Suppressor macrophage (primary cell): ENCODE measurements around the gene AVPR1A.
A peak's percentile ranks its signal among the peaks of the same experiment; 100 is the strongest.
"Not testable (repeated sequence)": the region's sequence is repeated elsewhere in the genome, so short reads cannot be mapped to it uniquely, and the experiment has no call there.

Source experiments
- DNase-seq, 4 experiments: peaks; one replicate each; pipeline ENCODE4 v3.0.0-alpha.2; 2020 to 2022
- total RNA-seq, 17 experiments: gene quantifications; one replicate each; lab custom pipeline; 2026; ENCODE audit warnings: mixed read lengths in 6 of 17, inconsistent platforms in 3 of 17; lab: John Stamatoyannopoulos, UW

AVPR1A gene
- total RNA-seq: 0 to 2.5 (median 0) reads per million in 17 experiments

- peak in 2 of 4 experiments; percentile 12 to 24 for DNase-seq
These were observed at the start of gene AVPR1A for GRCh38 chr12:63150713-63151622. Gene AVPR1A, minus strand, starts transcription at chr12:63151201. Its CDS starts 365 bp downstream, at chr12:63150836.

- no peak for DNase-seq
These were observed 45.2 kb upstream of the AVPR1A start for GRCh38 chr12:63196168-63196567.

- no peak for DNase-seq
These were observed 28.2 kb upstream of the AVPR1A start for GRCh38 chr12:63179224-63179623.

- no peak for DNase-seq
These were observed 19.3 kb upstream of the AVPR1A start for GRCh38 chr12:63170321-63170720.

- DNase-seq: not testable (repeated sequence)
These were observed 16.7 kb upstream of the AVPR1A start for GRCh38 chr12:63167741-63168140.

- DNase-seq: no peak
These were observed 13.9 kb upstream of the AVPR1A start for GRCh38 chr12:63164911-63165310.

- no peak for DNase-seq
These were observed 12.5 kb upstream of the AVPR1A start for GRCh38 chr12:63163541-63163940.

- DNase-seq: no peak
These were observed 4.4 kb upstream of the AVPR1A start for GRCh38 chr12:63155375-63155774.

- no peak for DNase-seq
These were observed 3.6 kb upstream of the AVPR1A start for GRCh38 chr12:63154560-63154959.

GRCh38 chr12:63152321-63152700, 1.3 kb upstream of the AVPR1A start:
- no peak for DNase-seq

GRCh38 chr12:63151623-63152320, 771 bp upstream of the AVPR1A start:
- peak; percentile 36 to 58 (median 56) for DNase-seq

- peak in 1 of 4 experiments; percentile 2 for DNase-seq
These were observed 890 bp downstream of the AVPR1A start for GRCh38 chr12:63149909-63150712.

GRCh38 chr12:63144556-63144955, 6.4 kb downstream of the AVPR1A start:
- no peak for DNase-seq

GRCh38 chr12:63138488-63138887, 12.5 kb downstream of the AVPR1A start:
- no peak for DNase-seq

GRCh38 chr12:63133981-63134380, 17.0 kb downstream of the AVPR1A start:
- no peak for DNase-seq

- DNase-seq: no peak
These were observed 18.8 kb downstream of the AVPR1A start for GRCh38 chr12:63132201-63132600.

- no peak for DNase-seq
These were observed 21.1 kb downstream of the AVPR1A start for GRCh38 chr12:63129927-63130326.

GRCh38 chr12:63124778-63125177, 26.2 kb downstream of the AVPR1A start:
- DNase-seq: no peak

- peak; percentile 23 to 57 (median 38) for DNase-seq
These were observed 47.4 kb downstream of the AVPR1A start for GRCh38 chr12:63103494-63104131.

GRCh38 chr12:63101920-63102319, 49.1 kb downstream of the AVPR1A start:
- no peak for DNase-seq

- DNase-seq: no peak
These were observed 52.1 kb downstream of the AVPR1A start for GRCh38 chr12:63098851-63099250.

GRCh38 chr12:63095369-63095980, 55.5 kb downstream of the AVPR1A start:
- no peak for DNase-seq
